ENCODE data around the gene PPRC1. TPM values are rescaled to one million over a fixed set of nuclear protein-coding genes. Genes with fewer than 3 reads are reported as not detected.
A peak's percentile ranks its signal among the peaks of the same experiment; 100 is the strongest.

The PPRC1 gene
- total RNA-seq, 1 donor from 2014 or later, result 10.5 TPM

- DNase-seq, result peak; percentile 95
- intact Hi-C loops (cut with DNase I), result loop anchor here (5.0 kb wide), 1 partner anchor 48 kb away; the partner anchor contains the start of gene HPS6
- peak; percentile 79 for ATAC-seq (ENCODE audit: poor library complexity)
Measured at GRCh38 chr10:102114861-102115618, 17.8 kb upstream of the PPRC1 start.

- intact Hi-C loops (cut with DNase I), result loop anchor here (5.0 kb wide), 1 partner anchor 48 kb away; the partner anchor contains the start of gene HPS6
- DNase-seq (no peak), ATAC-seq (ENCODE audit: poor library complexity) (no peak)
Measured at GRCh38 chr10:102115775-102116174, 17.1 kb upstream of the PPRC1 start.

- DNase-seq (no peak), ATAC-seq (ENCODE audit: poor library complexity) (no peak)
- intact Hi-C loops (cut with DNase I), result loop anchor here (5.0 kb wide), 1 partner anchor 49 kb away; the partner anchor contains the start of gene HPS6
Measured at GRCh38 chr10:102116656-102117055, 16.2 kb upstream of the PPRC1 start.

DNA sequence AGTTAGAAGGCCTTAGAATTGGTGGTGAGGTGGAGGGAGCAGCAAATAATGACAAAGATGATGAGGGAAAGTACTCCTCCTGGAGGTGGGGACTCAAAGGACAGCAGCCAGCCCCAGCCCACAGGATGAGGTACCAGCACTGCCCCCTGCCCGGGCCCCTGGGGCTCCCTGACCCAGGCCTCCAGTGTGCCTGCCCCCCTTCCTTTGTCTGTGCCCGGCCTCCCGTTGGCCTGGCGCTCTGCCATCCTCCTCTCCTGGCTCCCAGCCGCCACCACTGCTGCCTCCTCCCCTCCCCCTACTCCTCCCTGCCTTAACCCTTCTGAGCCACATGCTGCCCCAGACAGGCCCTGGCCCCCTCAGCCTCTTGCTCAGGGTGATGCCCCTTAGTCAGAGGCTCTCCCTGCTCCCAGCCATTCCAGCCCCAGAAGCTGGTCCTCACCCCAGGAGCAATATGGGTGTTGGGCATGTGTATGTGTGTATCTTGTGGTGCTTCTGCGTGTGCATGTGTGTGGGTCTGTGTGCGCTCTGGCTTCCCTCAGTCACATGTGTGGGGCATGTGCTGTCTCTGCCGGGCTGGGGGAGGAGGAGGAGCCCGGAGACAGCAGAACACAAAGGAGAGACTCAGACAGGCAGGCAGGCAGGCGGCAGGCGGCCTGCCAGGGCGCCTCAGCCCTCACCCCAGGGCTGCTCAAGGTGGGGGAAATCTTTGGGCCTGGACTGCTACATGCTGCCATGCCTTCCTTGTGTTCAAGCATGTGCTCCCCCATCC is 15.3 kb upstream of the PPRC1 start:
- ATAC-seq (ENCODE audit: poor library complexity) (peak; percentile 38), DNase-seq (peak; percentile 92)
- intact Hi-C loops (cut with DNase I), result loop anchor here (5.0 kb wide), 1 partner anchor 50 kb away; the partner anchor contains the start of gene HPS6

GRCh38 chr10:102118867-102119266 is 14.0 kb upstream of the PPRC1 start:
- ATAC-seq (ENCODE audit: poor library complexity) (no peak), DNase-seq (no peak)
- intact Hi-C loops (cut with DNase I), result loop anchor here (5.0 kb wide), 1 partner anchor 52 kb away; the partner anchor contains the start of gene HPS6

DNA sequence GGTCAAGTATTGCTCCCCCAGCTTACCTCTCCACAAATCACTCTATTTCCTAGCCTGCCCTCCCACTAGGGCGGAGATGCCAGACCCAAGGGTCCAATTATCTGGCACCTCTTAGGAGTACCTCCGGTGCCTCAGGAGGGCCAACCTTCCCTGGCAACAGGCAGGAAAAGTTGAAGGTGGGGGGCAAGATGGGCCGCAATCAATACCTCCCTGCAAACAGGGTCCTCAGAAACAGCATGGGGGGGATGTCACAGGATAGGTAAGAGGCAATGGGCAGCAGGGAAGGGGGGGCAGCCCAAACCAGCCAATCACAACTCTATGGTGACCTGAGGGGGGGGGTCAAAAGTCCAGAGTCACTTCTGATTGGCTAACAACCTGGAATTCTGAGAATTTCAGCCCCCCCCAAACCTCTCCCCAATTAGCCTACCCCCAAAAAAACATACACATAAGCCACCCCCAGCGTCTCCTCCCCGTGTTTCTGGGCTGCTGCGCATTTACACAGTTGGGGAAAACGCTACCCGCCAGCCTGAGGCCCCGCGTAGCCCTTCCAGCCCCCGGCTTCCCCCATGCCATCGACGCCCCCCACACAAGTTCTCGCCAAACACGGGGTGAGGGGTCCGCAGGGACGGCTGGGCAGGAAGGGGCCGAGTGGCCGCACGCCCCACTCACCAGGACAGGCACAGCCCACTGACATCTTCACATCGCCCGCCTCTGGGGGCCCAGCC is 13.3 kb upstream of the PPRC1 start:
- intact Hi-C loops (cut with DNase I), result loop anchor here (5.0 kb wide), 1 partner anchor 52 kb away; the partner anchor contains the start of gene HPS6
- DNase-seq, result peak; percentile 70

DNA sequence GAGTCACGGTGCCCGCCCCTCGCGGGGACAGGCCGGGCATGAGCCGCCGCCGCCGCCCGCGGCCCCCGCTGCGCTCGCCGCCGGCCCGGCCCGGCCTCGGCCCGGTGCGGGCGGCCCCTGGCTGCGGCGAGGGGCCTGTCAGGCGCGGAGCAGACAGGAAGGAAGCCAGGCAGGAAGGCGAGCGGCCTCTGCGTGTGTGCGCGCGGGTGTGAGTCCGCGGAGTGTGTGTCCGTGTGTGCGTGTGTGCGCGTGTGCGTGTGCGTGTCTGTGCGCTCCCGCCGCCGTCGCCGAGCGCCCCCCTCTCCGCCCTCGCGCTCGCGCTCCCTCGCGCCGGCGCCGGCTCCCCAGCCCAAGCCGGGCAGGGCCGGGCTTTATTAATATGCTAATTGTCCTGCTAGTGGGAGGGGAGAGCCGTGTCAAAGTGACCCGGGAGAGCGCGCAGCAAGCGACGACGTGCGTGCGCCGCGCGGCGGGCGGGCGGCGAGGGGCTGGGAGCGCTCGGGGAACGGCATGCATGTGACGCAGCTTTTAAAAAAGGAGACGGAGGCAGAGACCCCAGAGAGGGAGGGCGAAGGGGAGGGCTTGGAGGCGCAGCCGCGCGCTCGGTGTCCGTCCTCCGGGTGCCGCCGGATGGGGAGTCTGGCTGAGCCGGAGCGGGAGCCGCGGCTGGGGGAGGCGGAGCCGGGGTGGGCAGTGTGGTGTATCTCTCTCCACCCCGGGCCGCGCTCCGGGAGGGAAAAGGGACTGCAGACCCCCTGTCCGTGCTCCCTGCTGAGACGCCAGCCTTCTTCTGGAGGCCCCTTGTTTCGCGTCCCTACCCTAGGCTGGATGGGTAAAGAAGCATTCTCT is 12.5 kb upstream of the PPRC1 start, which contains the start of gene LDB1:
Gene LDB1, minus strand, starts transcription at position 227 of the 849 bp plus-strand sequence. CDS start 258 bp downstream, outside the sequence.
- ATAC-seq (ENCODE audit: poor library complexity) (peak; percentile 77), DNase-seq (peak; percentile 87)
- intact Hi-C loops (cut with DNase I), result no loop called here

More for the DNA sequence above, 13.3 kb upstream of the PPRC1 start:
- ATAC-seq (ENCODE audit: poor library complexity), result peak; percentile 26

GRCh38 chr10:102120991-102121738 is 11.7 kb upstream of the PPRC1 start:
- peak; percentile 9 for ATAC-seq (ENCODE audit: poor library complexity)
- DNase-seq, result peak; percentile 60
- intact Hi-C loops (cut with DNase I), result no loop called here

DNA sequence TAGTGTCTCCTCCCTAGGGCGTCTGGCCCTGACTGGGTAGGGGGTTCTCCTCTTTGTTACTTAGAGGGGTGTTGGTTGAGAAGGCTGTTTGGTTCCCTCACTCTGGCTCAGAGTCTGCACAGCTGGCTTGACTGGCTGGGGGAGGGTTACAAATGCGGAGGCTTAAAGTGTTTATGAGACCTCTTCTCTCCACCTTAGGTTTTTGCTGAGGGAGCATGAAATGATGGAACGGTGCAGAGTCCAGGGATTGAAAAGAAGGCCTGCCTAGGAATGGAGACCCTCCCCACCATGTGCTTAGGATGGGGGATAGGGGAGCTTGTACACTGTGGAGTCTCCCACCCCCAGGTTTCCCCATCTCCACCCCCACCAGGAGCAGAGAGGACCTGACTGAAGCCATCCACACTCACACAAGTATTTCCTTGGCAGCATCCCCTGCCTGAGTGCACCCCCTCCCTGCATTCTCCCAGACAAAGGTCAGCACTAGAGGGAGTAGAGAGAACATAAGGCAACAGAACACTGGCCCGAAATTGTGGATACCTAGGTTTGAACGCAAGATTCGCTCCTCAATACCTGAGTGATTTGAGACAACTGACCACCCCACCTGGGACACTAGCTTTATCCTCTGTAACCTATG is 11.0 kb upstream of the PPRC1 start:
- intact Hi-C loops (cut with DNase I), result no loop called here
- DNase-seq, result no peak
- peak; percentile 7 for ATAC-seq (ENCODE audit: poor library complexity)

- no peak for ATAC-seq (ENCODE audit: poor library complexity)
- intact Hi-C loops (cut with DNase I), result no loop called here
- no peak for DNase-seq
Measured at GRCh38 chr10:102122450-102122849, 10.4 kb upstream of the PPRC1 start.

GRCh38 chr10:102123223-102123622 is 9.6 kb upstream of the PPRC1 start:
- DNase-seq (no peak), ATAC-seq (ENCODE audit: poor library complexity) (no peak)
- intact Hi-C loops (cut with DNase I), result no loop called here

DNA sequence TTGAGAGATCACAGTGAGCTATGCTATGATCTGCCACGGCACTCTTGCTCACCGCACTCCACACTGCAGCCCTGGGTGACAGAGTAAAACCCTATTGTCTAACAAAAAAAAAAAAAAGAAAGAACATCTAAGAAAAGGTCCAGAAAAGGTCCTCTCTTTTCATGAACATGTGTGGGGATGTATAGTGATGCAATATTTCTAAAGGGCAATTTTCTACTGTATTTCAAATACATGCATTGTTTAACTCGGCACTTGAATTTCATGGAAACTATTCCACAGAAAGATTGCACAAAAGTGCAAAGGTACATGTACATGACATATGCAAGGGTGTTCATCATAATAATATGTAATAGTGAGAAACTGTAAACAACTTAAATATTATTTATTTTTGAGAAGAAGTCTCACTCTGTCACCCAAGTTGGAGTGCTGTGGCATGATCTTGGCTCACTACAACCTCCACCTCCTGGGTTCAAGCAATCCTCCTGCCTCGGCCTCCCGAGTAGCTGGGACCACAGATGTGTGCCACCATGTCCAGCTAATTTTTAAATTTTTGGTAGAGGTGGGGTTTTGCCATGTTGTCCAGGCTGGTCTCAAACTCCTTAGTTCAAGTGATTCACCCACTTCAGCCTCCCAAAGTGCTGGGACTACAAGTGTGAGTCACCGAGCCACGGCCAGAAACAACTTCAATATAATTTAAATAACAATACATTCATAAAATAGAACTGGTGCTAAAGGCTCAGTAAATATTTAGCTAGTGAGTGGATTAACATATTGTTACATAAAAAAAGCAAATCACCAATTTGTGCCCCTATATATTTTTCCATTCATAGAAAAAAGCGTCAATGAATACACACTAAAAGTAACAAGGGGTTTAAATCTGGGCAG is 1.3 kb upstream of the PPRC1 start:
- intact Hi-C loops (cut with DNase I), result no loop called here
- DNase-seq (no peak), ATAC-seq (ENCODE audit: poor library complexity) (no peak)

DNA sequence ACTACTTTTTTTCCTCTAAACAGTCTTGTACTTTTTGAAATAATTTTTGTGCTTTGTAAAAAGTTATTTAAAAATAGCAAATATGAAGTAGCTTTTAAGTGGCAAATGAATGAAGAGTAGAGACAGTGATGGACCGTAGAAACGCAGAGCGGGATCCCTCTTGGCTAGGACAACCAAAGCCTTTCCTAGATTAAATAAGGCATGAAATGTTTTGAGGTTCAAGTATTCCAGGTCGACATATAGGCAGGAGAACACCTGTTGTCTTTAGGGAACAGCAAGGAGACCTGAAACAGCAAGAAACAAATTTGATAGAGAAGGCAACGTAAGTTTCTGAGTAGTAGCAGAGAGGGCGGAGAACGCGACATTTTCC is 662 bp upstream of the PPRC1 start:
- DNase-seq (no peak), ATAC-seq (ENCODE audit: poor library complexity) (no peak)
- intact Hi-C loops (cut with DNase I), result no loop called here

DNA sequence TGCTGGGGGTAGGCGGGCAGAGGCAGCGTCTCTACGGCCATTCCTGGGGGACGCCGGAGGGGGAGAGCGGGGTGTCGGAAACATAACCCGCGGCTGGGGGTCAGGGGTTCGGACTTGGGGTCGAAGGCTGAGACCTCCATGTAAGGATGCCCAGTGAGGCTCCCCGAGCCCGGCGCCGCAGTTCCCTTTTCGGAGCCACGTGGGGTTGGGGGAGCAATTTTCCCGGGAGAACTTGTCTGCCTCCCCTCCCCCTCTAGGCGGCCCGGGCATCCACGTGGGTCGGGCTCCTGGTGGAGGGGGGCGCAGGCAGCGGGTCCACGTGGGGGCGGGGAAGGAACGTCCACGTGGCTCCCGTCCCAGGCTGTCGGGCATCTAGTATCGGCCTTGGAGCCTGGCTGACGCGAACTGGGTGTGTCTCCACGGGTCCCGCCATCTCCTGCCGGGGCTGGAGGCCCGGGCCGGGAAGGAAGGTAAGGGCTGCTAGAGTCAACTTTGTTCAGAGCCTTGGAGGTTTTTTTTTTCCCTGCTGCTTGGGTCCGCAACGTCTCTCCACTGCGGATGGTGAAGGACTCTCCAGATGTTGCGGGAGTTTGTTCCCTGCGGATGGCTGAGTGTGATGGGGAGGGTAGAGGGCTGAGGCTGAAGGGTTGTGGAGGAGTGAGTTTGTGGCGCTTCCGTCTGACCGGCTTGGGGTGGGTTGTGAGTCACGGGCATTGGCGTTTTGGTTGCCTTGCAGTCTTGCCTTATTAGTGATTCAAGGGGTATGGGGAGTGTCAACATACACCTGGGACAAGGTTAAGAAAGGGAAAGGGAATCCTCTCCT is 744 bp downstream of the PPRC1 start:
- intact Hi-C loops (cut with DNase I), result no loop called here
- ATAC-seq (ENCODE audit: poor library complexity), result peak; percentile 32
- peak; percentile 79 for DNase-seq

DNA sequence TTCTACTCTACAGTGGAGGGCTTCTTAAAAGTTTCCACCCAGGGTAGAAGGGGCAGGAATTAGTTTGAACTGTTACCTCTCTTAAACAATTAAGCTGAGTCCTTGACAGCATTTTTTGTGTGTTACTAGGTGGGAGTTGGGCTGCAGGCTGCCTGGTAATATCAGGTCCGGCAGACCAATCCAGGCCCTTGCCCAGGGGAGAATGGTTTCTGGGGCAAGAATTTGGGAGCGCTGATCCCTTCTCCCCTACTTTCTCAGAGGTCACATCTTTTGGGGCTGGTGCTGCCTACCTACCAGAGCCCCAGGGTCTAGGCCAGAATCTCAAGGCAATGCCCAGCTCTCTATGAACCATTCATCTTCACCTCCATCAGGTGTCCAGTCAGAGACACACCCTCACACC is 1.6 kb downstream of the PPRC1 start:
- ATAC-seq (ENCODE audit: poor library complexity) (no peak), DNase-seq (no peak)
- intact Hi-C loops (cut with DNase I), result no loop called here

All from Right ventricle myocardium superior (tissue), 1 donor.